GM21515 (cell line): Measurements from ENCODE around the gene TMEM131.
"Not testable (repeated sequence)": the region's sequence is repeated elsewhere in the genome, so short reads cannot be mapped to it uniquely, and the experiment has no call there.

ENCODE experiments used
- ATAC-seq: cut with Tn5 transposase; IDR thresholded peaks from one replicate; pipeline ENCODE4 v1.9.1; 2021; ENCODE audit not compliant: unreplicated experiment

The TMEM131 gene

GRCh38 chr2:97870396-97870843, 125.3 kb downstream of the TMEM131 start:
- ATAC-seq: peak; percentile 97

GRCh38 chr2:97869722-97870346, 125.9 kb downstream of the TMEM131 start:
- no peak for ATAC-seq

- no peak for ATAC-seq
Measured at GRCh38 chr2:97868986-97869721, 126.6 kb downstream of the TMEM131 start.

GRCh38 chr2:97863829-97864228, 131.9 kb downstream of the TMEM131 start:
- ATAC-seq: no peak

- no peak for ATAC-seq
Measured at GRCh38 chr2:97861177-97861576, 134.6 kb downstream of the TMEM131 start.

GRCh38 chr2:97858442-97858841, 137.3 kb downstream of the TMEM131 start:
- no peak for ATAC-seq

GRCh38 chr2:97857553-97857952, 138.2 kb downstream of the TMEM131 start:
- ATAC-seq: no peak

GRCh38 chr2:97853057-97853456, 142.7 kb downstream of the TMEM131 start:
- ATAC-seq: not testable (repeated sequence)

- ATAC-seq: no peak
Measured at GRCh38 chr2:97851172-97851571, 144.6 kb downstream of the TMEM131 start.

- no peak for ATAC-seq
Measured at GRCh38 chr2:97849881-97850528, 145.7 kb downstream of the TMEM131 start.

- no peak for ATAC-seq
Measured at GRCh38 chr2:97848306-97848705, 147.4 kb downstream of the TMEM131 start.

- ATAC-seq: not testable (repeated sequence)
Measured at GRCh38 chr2:97846716-97847115, 149.0 kb downstream of the TMEM131 start.

GRCh38 chr2:97845818-97846217, 149.9 kb downstream of the TMEM131 start:
- ATAC-seq: no peak

GRCh38 chr2:97845133-97845532, 150.6 kb downstream of the TMEM131 start:
- no peak for ATAC-seq

- ATAC-seq: no peak
Measured at GRCh38 chr2:97844311-97844859, 151.4 kb downstream of the TMEM131 start.

GRCh38 chr2:97840198-97840597, 155.6 kb downstream of the TMEM131 start:
- ATAC-seq: no peak

- ATAC-seq: no peak
Measured at GRCh38 chr2:97834610-97835009, 161.1 kb downstream of the TMEM131 start.

GRCh38 chr2:97831121-97831520, 164.6 kb downstream of the TMEM131 start:
- ATAC-seq: no peak

GRCh38 chr2:97829255-97829654, 166.5 kb downstream of the TMEM131 start:
- ATAC-seq: not testable (repeated sequence)

GRCh38 chr2:97827013-97827412, 168.7 kb downstream of the TMEM131 start:
- ATAC-seq: not testable (repeated sequence)

- ATAC-seq: not testable (repeated sequence)
Measured at GRCh38 chr2:97826266-97826847, 169.4 kb downstream of the TMEM131 start.
